Medulla oblongata (tissue), 1 donor: ENCODE results near the gene TUSC2.

Experiments
- DNase-seq: peaks from one replicate; pipeline ENCODE4 v3.0.0-alpha.2; 2015; ENCODE audit errors: extremely low spot score

Gene TUSC2, protein sequence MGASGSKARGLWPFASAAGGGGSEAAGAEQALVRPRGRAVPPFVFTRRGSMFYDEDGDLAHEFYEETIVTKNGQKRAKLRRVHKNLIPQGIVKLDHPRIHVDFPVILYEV

DNA sequence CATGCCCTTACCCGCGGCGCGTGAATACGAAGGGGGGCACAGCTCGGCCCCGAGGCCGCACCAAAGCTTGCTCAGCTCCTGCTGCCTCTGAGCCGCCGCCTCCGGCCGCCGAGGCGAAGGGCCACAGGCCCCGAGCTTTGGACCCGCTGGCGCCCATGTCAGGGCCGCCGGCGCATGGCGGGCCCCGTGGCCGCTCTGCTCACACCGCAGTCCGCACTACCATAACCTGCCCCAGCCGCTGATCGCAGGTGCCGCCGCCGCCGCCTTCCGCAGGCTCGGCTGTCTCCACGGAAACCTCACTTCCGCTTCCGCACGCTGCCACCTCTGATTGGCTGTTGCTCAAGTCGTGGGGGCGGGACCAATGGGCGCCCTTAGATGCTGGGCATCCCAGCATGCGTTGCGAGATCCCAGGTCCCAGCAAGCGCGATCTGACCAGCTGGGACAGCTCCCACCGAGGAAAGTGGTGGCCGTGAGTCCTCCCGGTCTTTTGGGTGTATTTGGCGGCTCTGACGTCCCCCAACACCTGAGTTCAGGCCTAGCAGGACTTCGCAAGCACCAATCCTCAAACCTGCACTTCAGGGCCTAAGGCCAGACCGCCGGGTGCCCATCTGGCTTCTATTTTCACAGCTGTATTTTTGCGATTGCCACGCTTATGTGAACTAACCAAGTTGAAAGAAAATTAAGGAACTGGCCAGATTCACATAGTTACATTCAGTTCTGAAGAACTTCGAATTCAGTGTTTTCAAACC, at the start of gene TUSC2:
Gene TUSC2, minus strand, starts transcription at position 281 of the 749 bp plus-strand sequence. Its CDS starts 124 bp downstream, at position 157.
- peak; percentile 99 for DNase-seq

- no peak for DNase-seq
Observed at GRCh38 chr3:50375258-50375931, 47.4 kb upstream of the TUSC2 start.

- no peak for DNase-seq
Observed at GRCh38 chr3:50374363-50375257, 46.6 kb upstream of the TUSC2 start.

DNA sequence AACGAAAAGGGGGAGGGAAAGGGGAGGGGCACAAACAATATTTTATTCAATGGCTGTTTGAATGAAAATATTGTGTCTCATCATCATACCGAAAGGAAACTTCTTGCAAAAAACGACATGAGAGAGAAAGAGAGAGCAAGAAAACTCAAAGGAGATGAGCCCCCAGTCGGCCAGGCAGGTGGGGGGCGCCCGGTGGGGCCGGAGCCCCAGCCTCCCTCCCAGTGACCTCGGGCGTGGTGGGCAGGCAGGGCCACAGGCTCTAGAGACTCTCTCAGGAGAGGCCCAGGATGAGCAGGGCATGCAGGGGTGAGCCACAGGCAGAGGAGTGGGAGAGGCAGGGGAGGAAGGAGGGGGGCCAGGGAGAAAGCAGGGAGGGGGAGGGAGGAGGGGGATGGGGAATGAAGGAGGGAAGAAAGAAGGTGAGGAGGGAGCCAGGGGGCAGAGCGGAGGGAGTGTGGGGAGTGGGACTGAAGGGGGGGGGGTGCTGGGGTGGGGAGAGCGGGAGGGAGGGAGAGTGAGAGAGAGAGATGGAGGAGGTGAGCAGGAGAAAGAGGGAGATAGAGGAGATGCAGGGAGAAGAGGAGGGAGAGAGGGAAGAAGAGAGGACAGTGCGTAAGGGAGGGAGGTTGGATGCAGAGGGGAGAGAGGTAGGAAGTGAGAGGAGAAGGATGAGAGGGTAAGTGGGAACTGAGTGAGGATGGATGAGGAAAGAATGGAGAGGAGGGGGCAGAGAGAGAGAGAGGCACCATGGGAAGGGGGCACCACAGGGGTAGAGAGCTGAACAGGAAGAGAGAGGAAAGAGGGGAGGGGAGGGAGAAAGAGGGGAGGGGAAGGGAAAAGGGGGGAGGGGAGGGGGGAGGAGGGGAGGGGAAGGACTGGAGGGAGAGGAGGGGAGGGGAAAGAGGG, 45.4 kb upstream of the TUSC2 start:
- DNase-seq, result no peak

DNA sequence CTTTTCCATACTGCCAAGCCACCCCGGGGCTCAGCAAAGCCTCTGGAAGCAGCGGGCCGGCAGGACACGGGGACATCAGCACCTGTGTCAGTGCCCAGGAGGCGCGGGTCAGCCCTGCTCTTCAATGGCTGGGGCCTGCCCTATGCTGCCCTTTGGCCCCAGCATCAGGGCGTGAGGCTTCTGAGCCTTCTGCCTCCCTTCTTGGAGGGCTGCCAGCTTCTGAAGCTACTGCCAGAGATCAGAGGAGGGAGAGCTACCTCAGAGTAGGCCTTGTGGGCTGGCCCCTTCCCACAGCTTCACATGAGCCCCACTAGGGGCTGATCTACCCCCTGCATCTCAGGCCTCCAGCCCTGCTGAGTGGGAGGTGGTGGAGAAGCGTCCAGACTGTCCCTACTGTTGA, 44.3 kb upstream of the TUSC2 start:
- no peak for DNase-seq

GRCh38 chr3:50371133-50371685, 43.2 kb upstream of the TUSC2 start:
- DNase-seq, result no peak

DNA sequence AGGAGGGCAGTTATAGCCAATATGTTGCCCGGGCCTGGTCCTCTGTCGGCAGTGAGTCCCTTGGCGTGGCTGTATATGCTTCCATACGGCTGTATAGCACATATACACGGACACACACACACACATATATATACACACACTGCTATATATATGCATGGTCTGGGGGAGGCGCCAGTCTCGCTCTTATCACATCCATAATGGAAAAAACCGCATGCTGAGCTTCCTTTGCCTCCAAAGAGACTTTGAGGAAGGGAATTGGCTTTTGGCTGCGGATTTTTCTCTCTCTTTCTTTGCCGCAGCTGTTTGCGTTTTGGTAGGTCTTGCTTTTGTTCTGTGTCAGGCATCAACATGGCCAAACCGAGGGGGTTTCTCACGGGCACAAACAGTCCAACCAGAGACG, 42.6 kb upstream of the TUSC2 start:
- DNase-seq, result no peak

GRCh38 chr3:50369012-50369670, 41.1 kb upstream of the TUSC2 start:
- no peak for DNase-seq

- DNase-seq, result no peak
Observed at GRCh38 chr3:50365842-50366220, 37.8 kb upstream of the TUSC2 start.

GRCh38 chr3:50365080-50365841, 37.2 kb upstream of the TUSC2 start:
- DNase-seq, result peak; percentile 62

DNA sequence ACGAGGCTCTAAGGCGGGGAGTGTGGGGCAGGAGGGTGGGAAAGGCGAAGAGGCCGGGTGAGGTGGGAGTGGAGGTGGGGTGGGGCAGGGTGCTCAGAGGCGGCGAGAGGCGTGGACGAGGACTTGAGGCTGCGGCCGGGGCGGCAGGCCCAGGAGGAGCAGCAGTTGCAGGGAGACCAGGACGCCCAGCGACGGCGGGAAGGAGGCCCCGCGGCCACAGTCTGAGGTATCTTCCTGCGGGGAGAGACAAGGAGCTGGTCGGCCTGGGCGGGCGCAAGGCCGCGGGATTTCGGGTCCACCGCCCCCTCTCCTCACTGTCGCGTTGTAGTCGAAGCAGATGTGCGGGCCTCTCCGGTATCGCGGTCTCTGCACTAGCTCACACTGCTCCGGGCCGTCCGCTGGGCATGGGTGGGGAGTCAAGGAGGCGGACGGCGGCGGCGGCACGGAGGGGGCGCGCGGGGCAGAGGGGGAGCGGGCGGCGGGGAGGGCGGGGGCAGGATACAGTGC, 36.6 kb upstream of the TUSC2 start:
- no peak for DNase-seq

- DNase-seq, result no peak
Observed at GRCh38 chr3:50359760-50360110, 31.7 kb upstream of the TUSC2 start.

- peak; percentile 100 for DNase-seq
Observed at GRCh38 chr3:50358911-50359759, 31.1 kb upstream of the TUSC2 start, which contains the start of gene TMEM115. TSS of gene TMEM115 (minus strand) at chr3:50359521. CDS start at chr3:50359063, 458 bp downstream.

- no peak for DNase-seq
Observed at GRCh38 chr3:50358355-50358910, 30.4 kb upstream of the TUSC2 start.

DNA sequence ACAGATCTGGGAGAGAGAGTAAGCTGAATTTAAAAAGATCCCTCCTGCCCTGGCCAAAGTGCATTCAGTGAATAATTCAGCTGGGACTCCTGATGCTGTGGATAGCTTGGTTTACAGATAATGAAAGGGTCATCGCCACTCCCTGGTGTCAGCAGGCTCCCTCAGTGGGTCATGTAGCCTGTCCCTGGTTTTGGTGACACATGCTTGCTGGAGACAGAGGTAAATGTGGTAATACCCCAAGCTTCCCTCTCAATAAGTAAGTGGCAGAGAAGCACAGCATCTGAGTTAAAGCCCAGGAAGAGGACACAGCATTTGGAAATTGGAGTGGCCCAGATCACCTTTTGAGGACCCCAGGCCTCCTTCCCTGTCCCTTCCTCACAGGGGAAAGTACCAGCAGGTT, 29.5 kb upstream of the TUSC2 start:
- no peak for DNase-seq

GRCh38 chr3:50356553-50356952, 28.5 kb upstream of the TUSC2 start:
- no peak for DNase-seq

DNA sequence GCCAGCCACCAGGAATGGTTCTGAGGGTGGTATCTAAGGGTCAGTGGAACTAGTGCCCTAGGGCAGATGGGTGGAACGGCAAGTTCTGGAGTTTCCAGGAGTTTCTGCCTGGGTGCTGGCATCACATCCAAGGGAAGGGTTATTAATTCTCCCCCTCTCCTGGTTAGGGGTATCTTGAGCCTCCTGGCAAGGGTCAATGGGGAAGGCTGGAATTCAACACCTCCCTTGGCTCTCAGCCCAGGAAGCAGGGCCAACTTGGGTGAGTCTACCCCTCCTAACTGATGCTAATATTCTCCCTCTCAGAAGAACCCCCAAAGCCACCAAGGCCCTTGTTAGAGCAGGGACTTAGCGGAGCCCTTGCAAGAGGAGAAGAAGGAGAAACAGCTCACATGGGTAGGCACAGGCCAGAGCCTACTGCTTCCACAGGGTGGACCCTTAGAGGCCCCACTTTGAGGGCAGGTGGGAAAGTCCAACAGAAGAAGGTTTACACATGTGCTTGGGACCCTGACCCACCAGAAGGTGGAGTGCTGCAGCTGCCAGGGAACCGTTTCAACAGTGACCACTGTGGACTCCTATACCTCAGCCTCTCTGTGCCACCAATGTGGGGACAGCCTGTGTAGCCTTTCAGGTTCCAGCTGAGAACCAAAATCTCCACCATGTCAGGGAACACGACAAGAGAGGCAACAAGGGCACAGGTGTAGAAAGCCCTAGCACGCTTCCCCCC, 28.0 kb upstream of the TUSC2 start:
- DNase-seq, result no peak
